ENCODE results near the gene EMID1. TPM values are rescaled to one million over a fixed set of nuclear protein-coding genes. Genes with fewer than 3 reads are reported as not detected.

Gene EMID1
- total and polyA plus RNA-seq, 2 donors, result 4.7 to 9.9 TPM

GRCh38 chr22:29263791-29264276 is 58.1 kb downstream of the EMID1 start:
- 94% methylated on average over 14 of the region's 14 CpGs for WGBS
- Histone ChIP-seq H3K9me3 (ENCODE audit: control insufficient read depth in 2 of 2, insufficient read depth in 1 of 2, low read length in 1 of 2) (no peaks in the 10 kb centered on the region), H3K36me3 (ENCODE audit: control insufficient read depth in 2 of 2, insufficient read depth in 2 of 2, low read length in 1 of 2) (peaks cover 29 to 31% of the 10 kb centered on the region in 2 donors), H3K4me3 (ENCODE audit: low read length in 2 of 2) (no peak overlapping the region), H3K27ac (ENCODE audit: low read depth in 1 of 2, low read length in 1 of 2) (no peak overlapping the region), H3K4me1 (ENCODE audit: control insufficient read depth in 2 of 2, insufficient read depth in 2 of 2, low read length in 2 of 2) (peaks cover 9 to 11% of the 10 kb centered on the region in 2 donors), H3K27me3 (ENCODE audit: control insufficient read depth in 2 of 2, insufficient read depth in 1 of 2, low read length in 1 of 2) (no peaks in the 10 kb centered on the region)
- no peak for DNase-seq (ENCODE audit: low read depth in 6 of 9, low spot score in 9 of 9)

DNA sequence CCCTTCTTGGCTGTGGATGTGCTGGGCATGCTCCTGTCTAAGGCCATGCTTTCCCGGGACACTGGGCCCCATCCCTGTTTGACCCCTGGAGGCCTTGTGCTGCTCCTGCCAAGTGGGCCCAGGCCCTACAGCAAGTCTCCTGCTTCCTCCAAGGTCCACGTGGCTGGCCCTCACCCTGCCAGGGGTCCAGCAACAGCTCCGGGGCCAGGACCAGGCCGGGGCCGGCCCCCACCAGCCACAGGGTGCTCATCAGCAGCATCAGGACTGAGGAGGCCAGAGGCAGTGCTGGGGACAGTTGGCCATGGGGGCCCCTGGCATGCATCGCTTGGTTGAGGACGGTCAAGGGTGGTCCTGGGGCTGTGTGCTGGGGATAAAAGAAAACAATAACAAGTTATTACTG is 59.6 kb downstream of the EMID1 start:
- peaks cover 15 to 19% of the 10 kb centered on the region in 2 donors for H3K4me1 ChIP-seq (ENCODE audit: control insufficient read depth in 2 of 2, insufficient read depth in 2 of 2, low read length in 2 of 2)
- H3K36me3 ChIP-seq (ENCODE audit: control insufficient read depth in 2 of 2, insufficient read depth in 2 of 2, low read length in 1 of 2), result peaks cover 19 to 25% of the 10 kb centered on the region in 2 donors
- no peaks in the 10 kb centered on the region for H3K27me3 ChIP-seq (ENCODE audit: control insufficient read depth in 2 of 2, insufficient read depth in 1 of 2, low read length in 1 of 2)
- WGBS, result 99% methylated on average over 7 of the region's 7 CpGs
- DNase-seq (ENCODE audit: low read depth in 6 of 9, low spot score in 9 of 9), result no peak
- H3K4me3 ChIP-seq (ENCODE audit: low read length in 2 of 2), result no peak overlapping the region
- H3K27ac ChIP-seq (ENCODE audit: low read depth in 1 of 2, low read length in 1 of 2), result no peak overlapping the region
- H3K9me3 ChIP-seq (ENCODE audit: control insufficient read depth in 2 of 2, insufficient read depth in 1 of 2, low read length in 1 of 2), result no peaks in the 10 kb centered on the region

DNA sequence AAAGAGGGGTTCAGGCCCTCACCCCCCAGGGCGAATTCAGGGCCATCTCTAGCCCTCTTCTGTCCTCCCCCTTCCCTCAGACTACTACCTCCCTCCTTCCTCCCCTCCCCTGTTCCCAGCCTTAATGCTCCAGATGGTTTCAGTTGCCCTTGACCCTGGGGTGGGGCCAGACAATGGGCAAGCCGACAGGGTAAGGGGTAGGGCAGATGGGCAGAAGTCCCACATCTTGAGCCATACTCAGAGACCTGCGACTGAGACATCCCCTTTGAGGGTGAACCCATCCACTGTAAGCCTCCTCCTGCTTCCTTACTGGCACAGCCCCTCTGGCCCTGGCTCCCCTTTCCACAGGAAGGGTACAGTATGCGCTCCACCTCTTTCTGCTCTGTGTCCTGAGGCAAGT is 60.2 kb downstream of the EMID1 start:
- peaks cover 20 to 23% of the 10 kb centered on the region in 2 donors for H3K4me1 ChIP-seq (ENCODE audit: control insufficient read depth in 2 of 2, insufficient read depth in 2 of 2, low read length in 2 of 2)
- WGBS, result 96% methylated on average over 4 of the region's 4 CpGs
- H3K27ac ChIP-seq (ENCODE audit: low read depth in 1 of 2, low read length in 1 of 2), result no peak overlapping the region

GRCh38 chr22:29266564-29267461 is 61.1 kb downstream of the EMID1 start:
- peak overlapping the region; percentile 91 to 98 for H3K4me3 ChIP-seq (ENCODE audit: low read length in 2 of 2)
- H3K36me3 ChIP-seq (ENCODE audit: control insufficient read depth in 2 of 2, insufficient read depth in 2 of 2, low read length in 1 of 2), result peaks cover 12 to 32% of the 10 kb centered on the region in 2 donors
- DNase-seq (ENCODE audit: low read depth in 6 of 9, low spot score in 9 of 9), result no peak
- 31% methylated on average over 13 of the region's 13 CpGs for WGBS
- no peaks in the 10 kb centered on the region for H3K9me3 ChIP-seq (ENCODE audit: control insufficient read depth in 2 of 2, insufficient read depth in 1 of 2, low read length in 1 of 2)
- no peaks in the 10 kb centered on the region for H3K27me3 ChIP-seq (ENCODE audit: control insufficient read depth in 2 of 2, insufficient read depth in 1 of 2, low read length in 1 of 2)
- H3K27ac ChIP-seq (ENCODE audit: low read depth in 1 of 2, low read length in 1 of 2), result no peak overlapping the region
- peaks cover 24 to 25% of the 10 kb centered on the region in 2 donors for H3K4me1 ChIP-seq (ENCODE audit: control insufficient read depth in 2 of 2, insufficient read depth in 2 of 2, low read length in 2 of 2)

More for the DNA sequence above, 60.2 kb downstream of the EMID1 start:
- H3K9me3 ChIP-seq (ENCODE audit: control insufficient read depth in 2 of 2, insufficient read depth in 1 of 2, low read length in 1 of 2), result no peaks in the 10 kb centered on the region
- H3K4me3 ChIP-seq (ENCODE audit: low read length in 2 of 2), result no peak overlapping the region
- peaks cover 13 to 28% of the 10 kb centered on the region in 2 donors for H3K36me3 ChIP-seq (ENCODE audit: control insufficient read depth in 2 of 2, insufficient read depth in 2 of 2, low read length in 1 of 2)
- no peak for DNase-seq (ENCODE audit: low read depth in 6 of 9, low spot score in 9 of 9)
- H3K27me3 ChIP-seq (ENCODE audit: control insufficient read depth in 2 of 2, insufficient read depth in 1 of 2, low read length in 1 of 2), result no peaks in the 10 kb centered on the region

GRCh38 chr22:29267462-29267857 is 61.8 kb downstream of the EMID1 start:
- under 1% methylated on average over 32 of the region's 32 CpGs for WGBS
- H3K27me3 ChIP-seq (ENCODE audit: control insufficient read depth in 2 of 2, insufficient read depth in 1 of 2, low read length in 1 of 2), result no peaks in the 10 kb centered on the region
- H3K4me1 ChIP-seq (ENCODE audit: control insufficient read depth in 2 of 2, insufficient read depth in 2 of 2, low read length in 2 of 2), result peaks cover 24 to 28% of the 10 kb centered on the region in 2 donors
- DNase-seq (ENCODE audit: low read depth in 6 of 9, low spot score in 9 of 9), result peak in 1 of 9 donors; percentile 9
- H3K4me3 ChIP-seq (ENCODE audit: low read length in 2 of 2), result peak overlapping the region; percentile 91 to 98
- H3K36me3 ChIP-seq (ENCODE audit: control insufficient read depth in 2 of 2, insufficient read depth in 2 of 2, low read length in 1 of 2), result peaks cover 12 to 38% of the 10 kb centered on the region in 2 donors
- H3K9me3 ChIP-seq (ENCODE audit: control insufficient read depth in 2 of 2, insufficient read depth in 1 of 2, low read length in 1 of 2), result no peaks in the 10 kb centered on the region
- peak overlapping the region; percentile 94 to 98 for H3K27ac ChIP-seq (ENCODE audit: low read depth in 1 of 2, low read length in 1 of 2)

DNA sequence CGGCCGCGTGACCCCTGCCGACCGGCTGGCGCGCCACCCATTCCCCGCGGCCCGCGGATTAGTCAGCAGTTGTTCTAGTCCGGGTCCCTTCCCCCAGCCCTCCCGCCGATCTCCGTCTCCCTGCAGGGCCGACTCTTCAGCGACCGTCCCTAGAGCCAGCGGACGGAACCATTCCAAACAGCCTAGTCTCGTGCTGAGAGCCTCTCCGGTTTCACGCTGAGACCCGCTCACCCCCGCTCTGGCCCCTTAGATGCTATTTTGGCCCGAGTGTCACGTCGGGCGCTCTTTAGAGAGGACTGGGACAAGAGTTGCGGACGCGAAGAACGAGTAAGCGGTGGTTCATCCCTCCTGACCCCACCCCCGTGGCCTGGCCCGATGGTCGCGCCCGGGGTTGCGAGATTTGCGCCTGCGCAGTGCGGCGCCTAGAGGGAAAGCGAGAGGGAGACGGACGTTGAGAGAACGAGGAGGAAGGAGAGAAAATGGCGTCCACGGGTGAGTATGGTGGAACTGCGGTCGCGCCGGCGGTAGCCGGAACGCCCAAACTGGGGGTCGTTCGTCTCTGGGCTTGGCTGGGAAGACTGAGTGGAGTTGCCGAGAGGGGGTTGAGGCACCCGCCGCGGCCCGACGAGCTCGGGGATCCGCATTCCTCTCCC is 62.3 kb downstream of the EMID1 start, which contains the start of the genes EWSR1 and RHBDD3:
EWSR1 (plus strand) TSS at position 411 of the 653 bp plus-strand sequence; CDS start at position 480, 69 bp downstream.
RHBDD3 (minus strand) TSS at position 124 of the 653 bp plus-strand sequence. CDS start 2,355 bp downstream, outside the sequence.
- DNase-seq (ENCODE audit: low read depth in 6 of 9, low spot score in 9 of 9), result peak; percentile 91 to 98 (median 94)
- Histone ChIP-seq H3K4me1 (ENCODE audit: control insufficient read depth in 2 of 2, insufficient read depth in 2 of 2, low read length in 2 of 2) (peaks cover 24 to 28% of the 10 kb centered on the region in 2 donors), H3K9me3 (ENCODE audit: control insufficient read depth in 2 of 2, insufficient read depth in 1 of 2, low read length in 1 of 2) (no peaks in the 10 kb centered on the region), H3K36me3 (ENCODE audit: control insufficient read depth in 2 of 2, insufficient read depth in 2 of 2, low read length in 1 of 2) (peaks cover 16 to 43% of the 10 kb centered on the region in 2 donors), H3K27ac (ENCODE audit: low read depth in 1 of 2, low read length in 1 of 2) (peak within 1 kb of the TSS; percentile 94 to 98), H3K27me3 (ENCODE audit: control insufficient read depth in 2 of 2, insufficient read depth in 1 of 2, low read length in 1 of 2) (no peaks in the 10 kb centered on the region), H3K4me3 (ENCODE audit: low read length in 2 of 2) (peak within 1 kb of the TSS; percentile 91 to 98)
- under 1% methylated on average over 67 of the region's 67 CpGs for WGBS

DNA sequence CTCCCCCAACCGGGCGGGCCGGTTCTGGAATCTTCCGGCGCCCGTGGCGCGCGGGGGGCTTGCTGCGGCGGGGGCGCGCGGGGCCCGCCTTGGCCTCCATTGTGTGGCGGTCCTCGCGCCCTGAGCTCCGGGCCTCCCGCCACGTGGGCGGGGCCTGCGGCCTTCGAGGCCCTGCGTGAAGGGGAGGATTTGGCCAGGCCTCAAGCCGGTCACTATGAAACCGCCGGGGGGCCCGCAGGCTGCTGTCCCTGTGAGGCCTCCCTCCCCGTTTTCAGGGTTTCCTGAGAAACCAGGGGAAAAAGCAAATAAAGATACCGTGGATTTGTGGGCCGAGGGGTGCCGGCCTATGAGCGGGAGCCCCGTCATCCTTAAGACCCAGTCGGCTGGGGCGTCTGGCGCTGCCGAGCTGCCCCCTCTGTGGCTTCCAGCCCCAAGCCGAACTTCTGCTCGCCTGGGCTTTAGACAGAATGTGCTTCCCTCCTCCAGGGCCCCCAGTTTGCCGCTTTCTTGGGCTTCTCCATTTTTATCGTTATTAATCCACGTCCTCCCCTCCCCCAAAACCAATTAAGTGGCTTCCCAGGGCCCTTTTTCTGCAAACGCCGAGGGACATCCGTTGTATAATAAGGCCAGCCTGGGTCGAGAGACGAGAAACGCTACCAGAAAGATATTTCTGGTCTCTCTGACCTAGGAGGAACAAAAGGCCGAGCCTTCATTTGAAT is 63.0 kb downstream of the EMID1 start:
- H3K4me3 ChIP-seq (ENCODE audit: low read length in 2 of 2), result peak overlapping the region; percentile 91 to 98
- H3K27ac ChIP-seq (ENCODE audit: low read depth in 1 of 2, low read length in 1 of 2), result peak overlapping the region; percentile 94 to 98
- H3K9me3 ChIP-seq (ENCODE audit: control insufficient read depth in 2 of 2, insufficient read depth in 1 of 2, low read length in 1 of 2), result no peaks in the 10 kb centered on the region
- peaks cover 24 to 28% of the 10 kb centered on the region in 2 donors for H3K4me1 ChIP-seq (ENCODE audit: control insufficient read depth in 2 of 2, insufficient read depth in 2 of 2, low read length in 2 of 2)
- peak in 2 of 9 donors; percentile 14 to 17 for DNase-seq (ENCODE audit: low read depth in 6 of 9, low spot score in 9 of 9)
- peaks cover 13 to 50% of the 10 kb centered on the region in 2 donors for H3K36me3 ChIP-seq (ENCODE audit: control insufficient read depth in 2 of 2, insufficient read depth in 2 of 2, low read length in 1 of 2)
- H3K27me3 ChIP-seq (ENCODE audit: control insufficient read depth in 2 of 2, insufficient read depth in 1 of 2, low read length in 1 of 2), result no peaks in the 10 kb centered on the region
- WGBS, result under 1% methylated on average over 51 of the region's 51 CpGs

DNA sequence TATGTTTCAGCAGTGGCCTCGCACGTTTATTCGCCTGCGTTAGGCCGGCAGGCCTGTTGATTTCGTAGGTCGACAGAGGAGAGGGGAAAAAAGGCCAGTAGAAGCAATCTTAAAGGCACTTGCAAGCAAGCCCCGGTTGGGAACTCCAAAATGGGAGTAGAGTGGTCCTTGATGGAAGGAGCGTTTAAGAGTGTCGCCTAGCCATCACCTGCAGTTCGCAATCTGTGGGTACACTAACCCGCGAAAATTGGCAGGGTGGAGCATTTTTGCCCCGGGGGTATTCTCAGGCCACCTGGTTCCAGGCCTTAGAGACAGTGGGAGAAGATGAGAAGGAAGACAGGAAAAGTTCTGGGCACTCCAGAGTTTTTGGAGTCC is 63.5 kb downstream of the EMID1 start:
- peaks cover 24 to 28% of the 10 kb centered on the region in 2 donors for H3K4me1 ChIP-seq (ENCODE audit: control insufficient read depth in 2 of 2, insufficient read depth in 2 of 2, low read length in 2 of 2)
- peak overlapping the region; percentile 91 to 98 for H3K4me3 ChIP-seq (ENCODE audit: low read length in 2 of 2)
- peak overlapping the region in 1 of 2 donors; percentile 94 for H3K27ac ChIP-seq (ENCODE audit: low read depth in 1 of 2, low read length in 1 of 2)
- 2% methylated on average over 14 of the region's 14 CpGs for WGBS
- peak in 1 of 9 donors; percentile 19 for DNase-seq (ENCODE audit: low read depth in 6 of 9, low spot score in 9 of 9)
- peaks cover 12 to 54% of the 10 kb centered on the region in 2 donors for H3K36me3 ChIP-seq (ENCODE audit: control insufficient read depth in 2 of 2, insufficient read depth in 2 of 2, low read length in 1 of 2)
- no peaks in the 10 kb centered on the region for H3K9me3 ChIP-seq (ENCODE audit: control insufficient read depth in 2 of 2, insufficient read depth in 1 of 2, low read length in 1 of 2)
- no peaks in the 10 kb centered on the region for H3K27me3 ChIP-seq (ENCODE audit: control insufficient read depth in 2 of 2, insufficient read depth in 1 of 2, low read length in 1 of 2)

Data from thymus (tissue), 11 donors.